CD4-positive, alpha-beta T cell treated with Interleukin-21 for 1 hour (primary cell): ENCODE measurements around the gene CBL.

ENCODE experiments used
- DNase-seq: peaks from one replicate; pipeline ENCODE4 v3.0.0-alpha.2; 2020

Gene CBL

GRCh38 chr11:119277660-119278059 lies 71.5 kb downstream of the CBL start:
- no peak for DNase-seq

DNA sequence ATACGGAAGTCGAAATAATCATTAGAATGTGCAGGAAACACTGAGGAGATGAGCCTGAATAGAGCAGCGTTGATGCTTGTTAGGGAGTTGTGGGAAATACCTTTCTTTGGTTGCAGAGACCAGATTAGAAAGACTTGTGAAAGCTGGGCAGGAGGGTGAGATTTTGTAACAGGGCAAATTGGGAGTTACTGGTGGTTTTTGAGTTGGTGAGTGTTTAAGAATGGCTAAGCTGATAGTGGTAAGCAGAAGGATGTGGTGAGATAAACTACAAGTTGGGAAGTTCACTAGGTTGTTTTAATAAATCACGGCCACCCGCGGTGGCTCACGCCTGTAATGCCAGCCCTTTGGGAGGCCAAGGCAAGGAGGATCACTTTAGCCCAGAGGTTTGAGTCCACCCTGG lies 76.4 kb downstream of the CBL start:
- no peak for DNase-seq

- DNase-seq: peak; percentile 77
Measured at GRCh38 chr11:119284344-119285157, 78.4 kb downstream of the CBL start.

GRCh38 chr11:119285431-119285830 lies 79.3 kb downstream of the CBL start:
- no peak for DNase-seq

GRCh38 chr11:119288219-119288618 lies 82.1 kb downstream of the CBL start:
- DNase-seq: no peak

GRCh38 chr11:119290894-119291497 lies 84.9 kb downstream of the CBL start:
- no peak for DNase-seq

DNA sequence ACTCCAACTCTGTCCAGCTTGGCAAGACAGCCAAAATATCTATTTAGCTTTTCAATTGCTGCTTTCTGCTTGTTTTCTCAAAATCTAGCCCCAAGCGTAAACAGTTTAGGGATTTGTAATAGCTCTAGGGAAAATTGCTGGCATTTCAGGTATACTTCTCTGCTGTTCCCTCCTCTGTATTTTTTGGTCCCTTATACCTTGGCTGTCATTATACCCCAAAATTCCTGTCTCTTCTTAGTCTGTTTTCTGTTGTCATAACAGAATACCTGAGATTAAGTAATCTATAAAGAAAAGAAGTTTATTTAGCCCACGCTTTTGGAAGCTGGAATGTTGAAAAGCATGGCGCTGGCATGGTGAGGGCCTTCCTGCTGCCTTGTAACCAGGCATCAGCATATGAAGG lies 87.3 kb downstream of the CBL start:
- DNase-seq: no peak

DNA sequence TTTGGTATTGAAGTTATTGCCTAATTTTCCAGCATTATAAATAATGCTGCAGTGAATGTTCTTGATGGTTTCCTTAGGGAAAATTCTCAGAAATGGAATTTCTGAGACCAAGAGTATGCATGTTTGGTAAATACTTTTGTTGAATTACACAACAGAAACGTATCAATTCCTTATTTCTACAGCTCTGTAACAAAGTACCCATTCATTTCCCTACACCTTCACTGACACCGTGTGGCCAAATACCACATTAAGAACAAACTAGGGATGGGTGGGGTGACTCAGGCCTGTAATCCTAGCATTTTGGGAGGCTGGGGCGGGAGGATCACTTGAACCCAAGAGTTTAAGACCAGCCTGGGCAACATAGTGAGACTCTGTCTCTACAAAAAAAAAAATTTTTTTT lies 89.0 kb downstream of the CBL start:
- DNase-seq: no peak

DNA sequence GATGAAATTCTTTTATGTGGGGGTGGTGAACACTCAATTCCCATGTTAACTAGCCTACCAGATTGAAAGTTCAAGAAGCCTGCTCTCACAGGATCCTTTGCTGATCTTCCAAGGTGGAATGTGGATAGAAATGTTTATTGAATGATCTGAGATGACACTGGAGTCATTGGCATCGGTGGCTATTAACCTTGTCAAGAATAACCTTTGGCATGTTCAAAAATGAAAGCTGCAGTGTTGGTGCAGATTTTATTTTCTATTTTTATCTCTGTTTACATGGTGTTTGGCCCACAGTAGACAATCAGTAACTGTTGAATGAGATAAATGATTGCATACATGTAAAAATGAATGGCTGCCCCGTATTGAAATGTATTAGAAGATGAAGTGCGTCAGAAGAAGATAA lies 91.8 kb downstream of the CBL start:
- DNase-seq: no peak

DNA sequence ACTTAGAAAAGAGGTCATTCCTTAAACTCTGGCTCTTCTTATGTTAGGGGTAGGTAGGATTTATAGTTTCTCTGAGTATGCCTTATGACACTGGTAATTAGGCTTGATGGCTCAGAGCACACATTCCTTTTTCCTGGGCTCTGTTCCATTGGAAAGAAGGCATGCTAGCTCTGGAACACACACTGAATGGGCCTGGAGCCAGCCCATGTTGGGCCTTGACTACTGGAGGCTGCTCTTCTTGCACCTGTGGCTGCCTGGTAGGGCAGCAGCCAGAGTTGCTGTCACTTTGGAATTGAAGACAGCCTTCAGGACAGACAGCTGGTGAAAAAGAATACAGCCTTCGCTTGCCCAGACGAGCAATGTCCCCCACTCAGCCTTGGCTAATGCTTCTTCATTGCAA lies 92.6 kb downstream of the CBL start:
- no peak for DNase-seq

DNA sequence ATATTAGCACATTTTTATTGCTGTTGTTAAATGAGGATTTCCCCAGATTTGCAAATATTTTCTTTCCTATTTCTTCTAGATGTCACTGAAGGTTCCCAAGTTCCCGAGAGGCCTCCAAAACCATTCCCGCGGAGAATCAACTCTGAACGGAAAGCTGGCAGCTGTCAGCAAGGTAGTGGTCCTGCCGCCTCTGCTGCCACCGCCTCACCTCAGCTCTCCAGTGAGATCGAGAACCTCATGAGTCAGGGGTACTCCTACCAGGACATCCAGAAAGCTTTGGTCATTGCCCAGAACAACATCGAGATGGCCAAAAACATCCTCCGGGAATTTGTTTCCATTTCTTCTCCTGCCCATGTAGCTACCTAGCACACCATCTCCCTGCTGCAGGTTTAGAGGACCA lies 93.3 kb downstream of the CBL start:
- DNase-seq: no peak

- DNase-seq: no peak
Measured at GRCh38 chr11:119300198-119300964, 94.2 kb downstream of the CBL start.

- DNase-seq: no peak
Measured at GRCh38 chr11:119303227-119303718, 97.1 kb downstream of the CBL start.

DNA sequence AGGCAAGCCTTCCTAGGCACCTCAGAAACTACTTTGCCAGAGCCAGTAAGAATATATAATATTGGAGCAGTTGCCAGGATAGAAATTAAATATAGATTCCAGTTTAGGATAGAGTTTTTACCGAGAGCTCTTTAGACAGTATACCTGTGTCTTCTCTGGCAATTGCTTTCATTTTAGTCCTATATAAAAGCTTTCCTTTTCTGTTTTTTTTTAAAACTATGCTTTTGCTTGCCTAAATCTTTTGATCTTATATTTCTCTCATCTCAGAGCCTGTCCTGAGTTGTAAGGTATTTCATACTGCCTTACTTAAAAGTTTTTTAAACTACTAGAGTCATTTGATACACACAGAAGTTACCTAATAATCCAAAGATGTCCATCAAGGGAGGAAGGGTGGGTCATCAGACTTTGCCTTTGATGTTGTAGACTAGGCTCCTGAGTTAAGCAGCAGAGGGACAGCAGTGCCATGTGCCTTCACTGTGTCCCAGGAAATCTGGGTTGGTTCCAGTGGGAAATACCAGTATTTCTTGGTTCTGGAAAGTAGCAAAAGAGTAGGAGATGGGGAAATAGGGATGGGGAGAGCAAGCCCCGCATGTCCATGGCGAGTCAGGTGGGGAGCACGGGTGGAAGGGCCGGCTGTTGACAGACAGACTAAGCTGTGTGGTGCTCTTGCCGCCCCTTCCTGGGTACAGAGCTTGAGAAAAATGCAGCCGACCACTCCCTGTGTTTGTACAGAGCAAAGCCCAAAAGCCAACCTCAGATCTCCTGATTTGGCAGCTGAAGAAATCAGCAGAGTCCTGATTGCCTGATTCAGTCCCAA lies 99.6 kb downstream of the CBL start:
- DNase-seq: no peak

GRCh38 chr11:119306373-119306890 lies 100.3 kb downstream of the CBL start:
- DNase-seq: no peak

DNA sequence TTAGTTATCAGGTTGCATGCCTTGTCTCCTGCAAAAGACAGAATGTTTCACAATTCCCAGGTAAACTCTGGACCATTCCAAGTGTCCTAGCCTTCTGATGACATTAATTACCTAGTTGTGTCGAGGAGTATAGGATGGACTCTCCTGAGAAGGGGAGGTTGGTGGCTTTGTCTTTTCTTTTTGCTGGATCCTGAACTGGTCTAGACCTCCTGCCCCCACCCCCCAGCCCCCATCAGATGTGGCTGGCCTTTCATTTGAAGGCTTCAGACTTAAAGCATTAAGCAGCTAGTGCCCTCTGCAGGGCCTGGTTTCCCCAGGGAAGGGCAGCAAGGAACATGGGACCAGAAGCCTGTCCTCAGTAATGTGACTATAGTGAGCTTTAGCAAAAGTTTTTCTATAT lies 101.1 kb downstream of the CBL start:
- no peak for DNase-seq

DNA sequence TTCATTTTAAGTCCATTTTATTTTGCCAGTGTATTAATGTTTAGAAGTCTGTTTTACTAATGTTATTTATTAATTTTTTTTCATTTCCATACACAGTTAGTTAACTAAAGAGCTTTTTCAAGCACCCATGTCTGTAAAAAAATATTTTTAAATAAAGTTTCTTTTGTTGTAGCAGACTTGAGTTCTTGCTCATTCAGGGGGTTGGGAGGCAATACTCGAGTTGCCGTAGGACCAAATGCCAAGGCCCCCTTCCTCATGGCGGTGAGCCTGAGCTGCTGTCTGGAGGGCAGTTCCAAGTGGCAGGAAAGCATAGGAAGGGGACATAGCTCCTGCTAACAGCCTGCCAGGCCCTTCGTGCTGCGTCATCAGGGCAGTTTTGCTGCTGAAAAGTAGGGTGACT lies 101.8 kb downstream of the CBL start:
- no peak for DNase-seq

GRCh38 chr11:119309411-119309810 lies 103.3 kb downstream of the CBL start:
- no peak for DNase-seq

DNA sequence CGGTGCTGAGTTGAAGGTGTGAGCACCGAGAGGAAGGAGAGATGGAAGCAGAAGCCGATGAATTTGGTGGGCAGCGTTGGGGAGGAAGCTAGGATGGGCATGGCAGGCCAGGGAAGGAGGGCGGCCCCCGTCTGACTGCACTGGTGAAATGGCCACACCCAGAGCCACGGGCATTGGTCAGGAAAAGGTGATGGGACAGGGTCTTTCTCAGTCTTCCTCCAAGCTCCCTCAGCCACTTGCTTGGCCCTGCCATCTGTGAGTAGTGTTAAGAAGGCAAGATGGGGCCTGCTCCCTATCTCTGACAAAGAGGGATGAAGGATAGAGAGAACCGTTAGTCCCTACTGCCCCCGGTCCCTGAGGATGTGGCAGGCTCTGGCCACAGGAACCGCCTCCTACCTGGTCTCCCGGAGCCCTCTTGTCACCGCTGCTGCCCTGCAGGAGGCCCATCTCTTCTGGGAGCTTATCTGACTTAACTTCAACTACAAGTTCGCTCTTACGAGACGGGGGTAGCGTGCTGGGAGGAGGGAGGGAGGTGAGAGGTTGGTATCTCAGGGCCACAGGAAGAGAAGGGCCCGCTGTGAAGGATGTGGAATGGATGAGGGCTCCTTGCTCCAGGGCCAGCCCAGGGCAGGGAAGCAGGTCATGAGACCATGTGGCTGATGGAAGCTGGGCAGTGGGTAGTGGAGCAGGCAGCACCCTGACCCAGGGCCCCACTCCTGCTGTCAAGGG lies 104.0 kb downstream of the CBL start:
- no peak for DNase-seq

DNA sequence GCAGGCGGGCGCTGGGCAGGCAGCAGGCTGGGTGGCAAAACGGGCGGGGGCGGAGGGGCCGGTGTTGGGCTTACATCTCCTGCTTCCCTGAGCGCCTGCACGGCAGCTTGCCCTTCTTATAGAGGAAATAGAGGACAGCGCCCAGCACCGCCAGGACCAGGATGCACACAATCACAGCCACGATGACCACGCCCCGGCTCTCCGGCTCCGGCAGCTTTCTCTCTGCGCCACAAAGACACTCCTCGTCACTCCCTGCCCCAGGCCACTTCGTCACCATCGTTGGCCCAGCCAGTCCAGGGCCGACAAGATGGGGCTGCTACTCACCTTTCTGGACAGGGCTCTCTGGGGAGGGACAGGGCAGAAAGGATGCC lies 104.5 kb downstream of the CBL start:
- DNase-seq: no peak

DNA sequence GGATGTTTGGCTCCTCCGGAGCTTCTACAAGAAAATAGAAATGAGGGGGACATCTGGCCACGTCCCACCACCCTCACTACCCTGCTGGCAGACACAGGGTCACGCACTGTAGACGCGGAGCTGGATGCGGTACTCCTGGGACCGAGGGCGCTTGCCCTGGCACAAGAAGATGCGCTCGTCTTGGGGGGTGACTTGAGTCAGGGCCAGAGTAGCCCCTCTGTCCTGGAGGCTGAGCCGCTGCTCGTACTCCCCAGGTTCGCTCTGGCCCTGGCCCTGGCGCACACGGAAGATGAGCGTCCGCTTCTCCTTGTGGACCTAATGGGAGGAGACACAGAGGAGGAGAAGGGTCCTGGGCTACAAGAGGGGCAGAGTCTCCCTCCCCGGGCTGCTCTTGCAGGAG lies 108.6 kb downstream of the CBL start:
- no peak for DNase-seq
